Ovary (tissue), 3 donors: ENCODE measurements around the gene APOL5.

Experiments
- EP300 ChIP-seq: sonication (generic); formaldehyde crosslinking; IDR thresholded peaks from one replicate; pipeline ENCODE4 v1.6.1; 2017; ENCODE audit warnings: antibody characterized with exemption
- POLR2A ChIP-seq: fragments of 450-650 bp; IDR thresholded peaks from one replicate; pipeline ENCODE4 v1.6.1; 2017; ENCODE audit warnings: antibody characterized with exemption, mild to moderate bottlenecking, moderate library complexity
- TF ChIP-seq, protein P1 (sequence below), 3 donors: fragments of 450-650 bp in 2 of 3; fragments of 200-600 bp in 1 of 3; IDR thresholded peaks; one replicate each; pipeline versions ENCODE4 v1.5.1 to v1.8.0; 2016 to 2022; ENCODE audit warnings: antibody characterized with exemption in 3 of 3, mild to moderate bottlenecking in 1 of 3
- donor health status: DM: no; HTN: no; CAD: no.

DNA sequence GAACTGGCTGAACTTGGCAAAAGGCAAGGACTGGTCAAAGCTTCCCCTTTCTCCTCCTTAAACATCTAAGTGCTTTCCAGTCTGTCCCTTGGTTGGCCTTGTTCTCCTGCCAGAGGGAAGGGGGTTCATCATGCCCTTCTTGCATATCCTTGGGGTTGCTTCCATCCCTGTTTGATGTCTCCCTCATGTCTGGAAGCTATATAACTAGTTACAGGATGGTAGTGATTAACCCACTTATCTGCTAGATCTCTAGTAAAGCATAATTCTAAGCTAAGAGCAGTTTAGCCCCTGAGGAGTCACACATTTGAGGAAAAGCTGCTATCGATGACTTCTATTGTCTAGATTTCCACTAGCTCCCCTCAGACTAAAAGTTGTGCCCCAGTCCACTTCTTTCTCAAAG is 22.9 kb downstream of the APOL5 start:
- no peak for TF ChIP-seq EP300
- TF ChIP-seq, protein P1, sequence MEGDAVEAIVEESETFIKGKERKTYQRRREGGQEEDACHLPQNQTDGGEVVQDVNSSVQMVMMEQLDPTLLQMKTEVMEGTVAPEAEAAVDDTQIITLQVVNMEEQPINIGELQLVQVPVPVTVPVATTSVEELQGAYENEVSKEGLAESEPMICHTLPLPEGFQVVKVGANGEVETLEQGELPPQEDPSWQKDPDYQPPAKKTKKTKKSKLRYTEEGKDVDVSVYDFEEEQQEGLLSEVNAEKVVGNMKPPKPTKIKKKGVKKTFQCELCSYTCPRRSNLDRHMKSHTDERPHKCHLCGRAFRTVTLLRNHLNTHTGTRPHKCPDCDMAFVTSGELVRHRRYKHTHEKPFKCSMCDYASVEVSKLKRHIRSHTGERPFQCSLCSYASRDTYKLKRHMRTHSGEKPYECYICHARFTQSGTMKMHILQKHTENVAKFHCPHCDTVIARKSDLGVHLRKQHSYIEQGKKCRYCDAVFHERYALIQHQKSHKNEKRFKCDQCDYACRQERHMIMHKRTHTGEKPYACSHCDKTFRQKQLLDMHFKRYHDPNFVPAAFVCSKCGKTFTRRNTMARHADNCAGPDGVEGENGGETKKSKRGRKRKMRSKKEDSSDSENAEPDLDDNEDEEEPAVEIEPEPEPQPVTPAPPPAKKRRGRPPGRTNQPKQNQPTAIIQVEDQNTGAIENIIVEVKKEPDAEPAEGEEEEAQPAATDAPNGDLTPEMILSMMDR (IDR thresholded peaks at IDR 0.05) = no peak
- TF ChIP-seq POLR2A = no peak
